Measurements from ENCODE around the gene TFIP11. TPM values are rescaled to one million over a fixed set of nuclear protein-coding genes. Genes with fewer than 3 reads are reported as not detected.

TFIP11 gene
- total and polyA plus RNA-seq, 3 donors from 2014 or later = 44.3 to 100 (median 51.3) TPM

DNA sequence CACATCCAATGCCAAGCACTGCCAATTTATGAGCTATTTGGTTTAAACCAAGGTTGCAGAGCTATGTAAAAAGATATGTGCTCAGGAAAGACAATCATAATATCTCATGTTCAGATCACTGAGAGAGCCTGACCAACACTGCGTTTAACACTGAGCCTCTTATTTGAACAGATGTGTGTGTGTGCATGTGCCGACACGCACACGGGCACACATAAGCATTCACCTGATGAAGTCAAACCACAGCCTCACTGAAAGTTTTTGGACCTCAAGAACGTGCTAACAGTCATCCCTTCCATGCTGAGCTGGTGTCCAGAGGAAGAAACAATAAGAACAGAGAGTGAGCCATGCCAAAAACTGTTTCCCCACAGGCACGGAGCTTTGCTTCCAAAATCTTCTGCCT, 52.1 kb downstream of the TFIP11 start:
- DNase-seq = no peak
- Histone ChIP-seq H3K4me3 (no peak overlapping the region), H3K36me3 (ENCODE audit: low read depth, missing control alignments) (no peaks in the 10 kb centered on the region), H3K9me3 (no peaks in the 10 kb centered on the region), H3K27ac (no peak overlapping the region), H3K4me1 (peaks cover 23% of the 10 kb centered on the region), H3K27me3 (no peaks in the 10 kb centered on the region)
- intact Hi-C loops (cut with DNase I; ENCODE audit: low total_unique reads) = no loop called here
- 79 to 81% methylated on average over 6 of the region's 6 CpGs for WGBS, 2 donors
- TF ChIP-seq POLR2A (IDR thresholded peaks at IDR 0.05) = no peak
- TF ChIP-seq, protein P1, sequence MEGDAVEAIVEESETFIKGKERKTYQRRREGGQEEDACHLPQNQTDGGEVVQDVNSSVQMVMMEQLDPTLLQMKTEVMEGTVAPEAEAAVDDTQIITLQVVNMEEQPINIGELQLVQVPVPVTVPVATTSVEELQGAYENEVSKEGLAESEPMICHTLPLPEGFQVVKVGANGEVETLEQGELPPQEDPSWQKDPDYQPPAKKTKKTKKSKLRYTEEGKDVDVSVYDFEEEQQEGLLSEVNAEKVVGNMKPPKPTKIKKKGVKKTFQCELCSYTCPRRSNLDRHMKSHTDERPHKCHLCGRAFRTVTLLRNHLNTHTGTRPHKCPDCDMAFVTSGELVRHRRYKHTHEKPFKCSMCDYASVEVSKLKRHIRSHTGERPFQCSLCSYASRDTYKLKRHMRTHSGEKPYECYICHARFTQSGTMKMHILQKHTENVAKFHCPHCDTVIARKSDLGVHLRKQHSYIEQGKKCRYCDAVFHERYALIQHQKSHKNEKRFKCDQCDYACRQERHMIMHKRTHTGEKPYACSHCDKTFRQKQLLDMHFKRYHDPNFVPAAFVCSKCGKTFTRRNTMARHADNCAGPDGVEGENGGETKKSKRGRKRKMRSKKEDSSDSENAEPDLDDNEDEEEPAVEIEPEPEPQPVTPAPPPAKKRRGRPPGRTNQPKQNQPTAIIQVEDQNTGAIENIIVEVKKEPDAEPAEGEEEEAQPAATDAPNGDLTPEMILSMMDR (IDR thresholded peaks at IDR 0.05) = no peak

DNA sequence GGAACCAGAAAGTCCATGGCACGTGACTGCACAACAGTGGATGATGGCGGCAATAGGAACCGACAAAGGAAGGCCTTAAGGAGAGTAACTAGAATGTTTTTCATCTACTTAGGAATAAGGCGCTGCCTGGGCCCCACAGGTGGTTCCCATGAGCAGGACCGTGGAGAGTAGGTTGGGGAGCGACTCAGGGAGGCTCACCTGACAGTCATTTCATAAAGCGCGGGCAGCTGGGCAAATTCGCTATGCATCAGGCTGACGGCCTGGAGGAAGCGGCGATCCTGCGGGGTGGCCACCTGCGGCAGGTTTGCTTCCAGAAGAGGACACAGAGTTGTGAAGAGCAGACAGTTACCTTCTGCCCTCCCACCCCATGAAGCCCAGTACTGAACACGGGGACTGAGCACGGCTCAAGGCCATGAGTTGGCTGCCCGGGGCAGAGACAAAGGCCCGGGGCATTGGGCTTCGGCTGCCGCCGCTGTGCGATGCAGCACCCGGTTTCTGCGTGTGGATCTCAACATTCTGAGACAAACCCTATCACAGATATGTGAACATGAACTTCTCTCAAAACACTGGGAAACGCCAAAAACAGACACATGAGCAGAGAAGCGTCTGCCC, 54.5 kb downstream of the TFIP11 start:
- no peaks in the 10 kb centered on the region for H3K36me3 ChIP-seq (ENCODE audit: low read depth, missing control alignments)
- no peaks in the 10 kb centered on the region for H3K9me3 ChIP-seq
- peaks cover 11% of the 10 kb centered on the region for H3K4me1 ChIP-seq
- H3K27me3 ChIP-seq = no peaks in the 10 kb centered on the region
- H3K27ac ChIP-seq = no peak overlapping the region
- H3K4me3 ChIP-seq = no peak overlapping the region
- 94 to 98% methylated on average over 16 to 26 of the region's 26 CpGs for WGBS, 2 donors
- no peak for DNase-seq
- intact Hi-C loops (cut with DNase I; ENCODE audit: low total_unique reads) = no loop called here
- no peak for TF ChIP-seq POLR2A (IDR thresholded peaks at IDR 0.05)
- TF ChIP-seq, protein P1 (IDR thresholded peaks at IDR 0.05) = no peak

DNA sequence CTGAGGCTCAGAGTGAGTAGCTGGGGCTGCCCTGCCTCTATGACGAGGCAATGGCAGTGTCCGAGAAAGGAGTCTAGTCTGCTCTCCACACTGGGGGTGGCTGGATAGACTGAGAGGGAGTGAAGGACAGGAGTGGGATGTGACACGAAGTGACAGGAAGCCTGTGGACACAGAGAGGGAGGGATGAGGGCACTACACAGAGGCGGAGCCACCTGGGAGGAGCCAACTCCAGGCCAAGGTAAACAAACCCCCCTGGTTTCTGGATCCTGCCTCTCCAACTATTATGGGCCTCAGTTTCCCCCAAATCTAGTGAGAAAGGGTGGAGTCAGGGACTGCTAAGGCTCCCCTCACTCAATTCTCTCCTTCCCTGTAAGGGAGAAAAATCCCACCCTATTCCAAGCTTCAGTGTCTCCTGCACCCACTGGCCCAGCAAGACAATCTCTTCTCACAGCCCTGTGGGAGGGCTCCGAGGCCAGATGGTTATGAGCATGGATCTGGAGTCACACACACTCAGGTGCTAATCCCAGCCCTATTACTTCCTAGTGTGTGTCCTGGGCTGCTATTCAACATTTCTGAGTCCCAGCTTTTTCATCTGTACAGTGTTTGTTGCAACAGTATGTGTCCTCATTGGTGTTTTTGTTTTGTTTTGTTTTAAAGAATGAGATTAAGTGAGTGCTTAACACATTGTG, 58.3 kb downstream of the TFIP11 start:
- Histone ChIP-seq H3K4me3 (no peak overlapping the region), H3K9me3 (no peaks in the 10 kb centered on the region), H3K27me3 (no peaks in the 10 kb centered on the region), H3K36me3 (ENCODE audit: low read depth, missing control alignments) (no peaks in the 10 kb centered on the region), H3K4me1 (no peaks in the 10 kb centered on the region), H3K27ac (no peak overlapping the region)
- no peak for TF ChIP-seq POLR2A (IDR thresholded peaks at IDR 0.05)
- TF ChIP-seq, protein P1 (IDR thresholded peaks at IDR 0.05) = no peak
- intact Hi-C loops (cut with DNase I; ENCODE audit: low total_unique reads) = no loop called here
- DNase-seq = no peak
- 83 to 88% methylated on average over 5 of the region's 5 CpGs for WGBS, 2 donors

DNA sequence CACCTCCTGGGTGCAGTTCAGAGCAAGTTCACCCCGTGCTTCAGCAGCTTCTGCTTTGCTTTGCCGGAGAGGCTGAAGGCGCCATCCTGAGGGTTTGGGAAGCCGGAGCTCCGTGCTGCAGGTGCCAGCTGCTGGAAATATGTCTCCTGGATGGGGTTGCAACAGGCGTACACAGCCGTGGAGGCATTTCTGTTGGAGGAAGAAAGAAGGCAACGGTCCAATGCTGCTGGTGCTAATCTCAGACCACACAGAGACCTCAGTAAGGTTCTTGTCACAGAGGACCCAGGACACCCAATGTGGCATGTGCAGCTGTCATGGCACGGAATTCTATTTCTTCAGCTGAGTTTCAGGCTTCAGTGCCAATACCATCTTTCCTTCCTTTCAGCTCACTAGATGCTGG, 59.1 kb downstream of the TFIP11 start:
- 92 to 95% methylated on average over 9 of the region's 9 CpGs for WGBS, 2 donors
- Histone ChIP-seq H3K4me1 (no peaks in the 10 kb centered on the region), H3K36me3 (ENCODE audit: low read depth, missing control alignments) (no peaks in the 10 kb centered on the region), H3K9me3 (no peaks in the 10 kb centered on the region), H3K27ac (no peak overlapping the region), H3K27me3 (no peaks in the 10 kb centered on the region), H3K4me3 (no peak overlapping the region)
- intact Hi-C loops (cut with DNase I; ENCODE audit: low total_unique reads) = no loop called here
- TF ChIP-seq POLR2A (IDR thresholded peaks at IDR 0.05) = no peak
- TF ChIP-seq, protein P1 (IDR thresholded peaks at IDR 0.05) = no peak
- DNase-seq = no peak

Data from testis (tissue), 3 donors.